ENCODE results near the gene PLIN4. TPM values are rescaled to one million over a fixed set of nuclear protein-coding genes. Genes with fewer than 3 reads are reported as not detected.

PLIN4 gene
- total and polyA plus RNA-seq, 9 of the 15 experiments (the other 6 are each of a cell fraction or from before 2014, with no cell fraction given) = 0.04 to 0.16 (median 0.07) TPM; not detected in 3

DNA sequence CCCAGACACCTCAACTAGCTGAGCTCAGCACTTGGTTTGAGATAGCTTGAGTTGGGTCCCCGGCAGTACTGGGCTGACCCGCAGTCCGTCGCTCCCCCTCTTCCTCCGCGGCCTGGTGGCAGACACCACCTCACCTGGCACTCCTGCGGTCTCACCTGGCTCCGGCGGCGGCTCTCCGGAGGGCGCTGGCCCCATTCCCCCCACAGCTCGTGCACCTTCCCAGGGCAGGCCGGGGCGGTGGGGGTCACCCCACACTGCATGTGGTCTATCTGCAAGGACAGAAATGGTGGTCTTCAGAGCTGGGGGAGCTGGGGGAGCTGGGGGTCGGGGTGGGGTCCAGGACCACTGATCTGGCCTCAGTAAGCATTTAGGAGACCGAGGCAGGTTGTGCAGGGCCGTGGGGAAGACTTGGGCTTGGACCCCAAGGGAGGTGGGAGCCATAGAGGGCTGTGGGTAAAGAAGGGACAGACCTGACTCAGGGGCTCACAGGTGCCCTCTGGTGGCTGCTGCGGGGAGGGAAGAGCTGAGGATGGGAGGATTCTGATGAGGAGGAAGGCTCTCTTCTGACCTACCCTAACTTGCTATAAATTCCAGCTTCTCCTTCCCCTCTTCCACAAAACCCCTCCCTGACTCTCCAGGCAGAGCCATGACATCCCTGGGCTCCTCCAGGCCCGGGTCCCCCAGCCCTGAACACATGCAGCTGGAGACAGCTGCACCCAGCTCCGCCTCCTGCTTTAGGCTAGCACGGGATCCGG lies 6.7 kb upstream of the PLIN4 start (continued):
- TF ChIP-seq ZFP36 (IDR thresholded peaks at IDR 0.05; ENCODE audit: low read depth, low read length, partially characterized antibody) (peak; percentile 89), RCOR1 (IDR thresholded peaks at IDR 0.05; ENCODE audit: borderline replicate concordance in 1 of 2, low read depth in 2 of 2, low read length in 2 of 2) (peak; percentile 66 to 90; a peak in 3 of 4 replicates), ZNF175 (CRISPR knock-in tag; IDR thresholded peaks at IDR 0.05; ENCODE audit: low read depth) (no peak), NCOA4 (IDR thresholded peaks at IDR 0.05; ENCODE audit: partially characterized antibody) (no peak), SMAD3 (CRISPR knock-in tag; conservative IDR thresholded peaks at IDR 0.05) (no peak), MCM3 (IDR thresholded peaks at IDR 0.05) (no peak), TEAD4 (IDR thresholded peaks at IDR 0.05; ENCODE audit: low read length) (no peak), TEAD4 (CRISPR knock-in tag; IDR thresholded peaks at IDR 0.05; ENCODE audit: borderline replicate concordance) (no peak), ETS2 (tag; IDR thresholded peaks at IDR 0.05; ENCODE audit: borderline replicate concordance, poor library complexity, severe bottlenecking) (no peak), PHB (CRISPR knock-in tag; IDR thresholded peaks at IDR 0.05) (no peak), SMAD2 (IDR thresholded peaks at IDR 0.05; ENCODE audit: low read depth, low read length) (no peak), RB1 (IDR thresholded peaks at IDR 0.05; ENCODE audit: low read depth) (peak; percentile 39; the same call in 1 of the 2 replicates), SP2 (IDR thresholded peaks at IDR 0.05; ENCODE audit: extremely low read depth, low read depth, low read length, poor library complexity, severe bottlenecking) (peak; percentile 34), RBM25 (IDR thresholded peaks at IDR 0.05; ENCODE audit: low read depth, low read length, severe bottlenecking) (peak; percentile 47), EZH2 (IDR thresholded peaks at IDR 0.05; ENCODE audit: borderline replicate concordance, low read depth, low read length) (no peak), ZNF263 (CRISPR knock-in tag; IDR thresholded peaks at IDR 0.05; ENCODE audit: borderline replicate concordance) (peak; percentile 34; the same call in 1 of the 2 replicates), FIP1L1 (IDR thresholded peaks at IDR 0.05; ENCODE audit: low read depth, low read length, poor library complexity, severe bottlenecking) (no peak), CEBPB (tag; IDR thresholded peaks at IDR 0.05) (no peak), SMC3 (conservative IDR thresholded peaks at IDR 0.05; ENCODE audit: insufficient read depth, low read depth, low read length) (peak; percentile 70), CBFA2T3 (IDR thresholded peaks at IDR 0.05) (no peak)
- TF ChIP-seq, protein P1, sequence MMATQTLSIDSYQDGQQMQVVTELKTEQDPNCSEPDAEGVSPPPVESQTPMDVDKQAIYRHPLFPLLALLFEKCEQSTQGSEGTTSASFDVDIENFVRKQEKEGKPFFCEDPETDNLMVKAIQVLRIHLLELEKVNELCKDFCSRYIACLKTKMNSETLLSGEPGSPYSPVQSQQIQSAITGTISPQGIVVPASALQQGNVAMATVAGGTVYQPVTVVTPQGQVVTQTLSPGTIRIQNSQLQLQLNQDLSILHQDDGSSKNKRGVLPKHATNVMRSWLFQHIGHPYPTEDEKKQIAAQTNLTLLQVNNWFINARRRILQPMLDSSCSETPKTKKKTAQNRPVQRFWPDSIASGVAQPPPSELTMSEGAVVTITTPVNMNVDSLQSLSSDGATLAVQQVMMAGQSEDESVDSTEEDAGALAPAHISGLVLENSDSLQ (IDR thresholded peaks at IDR 0.05) = no peak
- TF ChIP-seq, protein P2, sequence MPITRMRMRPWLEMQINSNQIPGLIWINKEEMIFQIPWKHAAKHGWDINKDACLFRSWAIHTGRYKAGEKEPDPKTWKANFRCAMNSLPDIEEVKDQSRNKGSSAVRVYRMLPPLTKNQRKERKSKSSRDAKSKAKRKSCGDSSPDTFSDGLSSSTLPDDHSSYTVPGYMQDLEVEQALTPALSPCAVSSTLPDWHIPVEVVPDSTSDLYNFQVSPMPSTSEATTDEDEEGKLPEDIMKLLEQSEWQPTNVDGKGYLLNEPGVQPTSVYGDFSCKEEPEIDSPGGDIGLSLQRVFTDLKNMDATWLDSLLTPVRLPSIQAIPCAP (CRISPR knock-in tag; IDR thresholded peaks at IDR 0.05; ENCODE audit: borderline replicate concordance) = no peak
- TF ChIP-seq, protein P3, sequence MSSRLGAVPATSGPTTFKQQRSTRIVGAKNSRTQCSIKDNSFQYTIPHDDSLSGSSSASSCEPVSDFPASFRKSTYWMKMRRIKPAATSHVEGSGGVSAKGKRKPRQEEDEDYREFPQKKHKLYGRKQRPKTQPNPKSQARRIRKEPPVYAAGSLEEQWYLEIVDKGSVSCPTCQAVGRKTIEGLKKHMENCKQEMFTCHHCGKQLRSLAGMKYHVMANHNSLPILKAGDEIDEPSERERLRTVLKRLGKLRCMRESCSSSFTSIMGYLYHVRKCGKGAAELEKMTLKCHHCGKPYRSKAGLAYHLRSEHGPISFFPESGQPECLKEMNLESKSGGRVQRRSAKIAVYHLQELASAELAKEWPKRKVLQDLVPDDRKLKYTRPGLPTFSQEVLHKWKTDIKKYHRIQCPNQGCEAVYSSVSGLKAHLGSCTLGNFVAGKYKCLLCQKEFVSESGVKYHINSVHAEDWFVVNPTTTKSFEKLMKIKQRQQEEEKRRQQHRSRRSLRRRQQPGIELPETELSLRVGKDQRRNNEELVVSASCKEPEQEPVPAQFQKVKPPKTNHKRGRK (tag; IDR thresholded peaks at IDR 0.05) = no peak
- TF ChIP-seq, protein P4, sequence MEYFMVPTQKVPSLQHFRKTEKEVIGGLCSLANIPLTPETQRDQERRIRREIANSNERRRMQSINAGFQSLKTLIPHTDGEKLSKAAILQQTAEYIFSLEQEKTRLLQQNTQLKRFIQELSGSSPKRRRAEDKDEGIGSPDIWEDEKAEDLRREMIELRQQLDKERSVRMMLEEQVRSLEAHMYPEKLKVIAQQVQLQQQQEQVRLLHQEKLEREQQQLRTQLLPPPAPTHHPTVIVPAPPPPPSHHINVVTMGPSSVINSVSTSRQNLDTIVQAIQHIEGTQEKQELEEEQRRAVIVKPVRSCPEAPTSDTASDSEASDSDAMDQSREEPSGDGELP (CRISPR knock-in tag; IDR thresholded peaks at IDR 0.05; ENCODE audit: borderline replicate concordance) = peak; percentile 47; the same call in 1 of the 2 replicates

Data from K562 (cell line).